Colonic mucosa (tissue), 4 donors: Measurements from ENCODE around the gene IL1RL1. TPM values are rescaled to one million over a fixed set of nuclear protein-coding genes. Genes with fewer than 3 reads are reported as not detected.

Experiments
- DNase-seq: peaks from one replicate; pipeline ENCODE4 v3.0.0-alpha.2; 2020
- H3K27ac ChIP-seq: fragments of 200-600 bp; one replicate; pipeline ENCODE4 v1.8.0; 2021
- H3K27me3 ChIP-seq: fragments of 200-600 bp; one replicate; pipeline ENCODE4 v1.8.0; 2021
- H3K36me3 ChIP-seq: fragments of 200-600 bp; one replicate; pipeline ENCODE4 v1.8.0; 2021
- H3K4me1 ChIP-seq: fragments of 200-600 bp; one replicate; pipeline ENCODE4 v1.8.0; 2021; ENCODE audit warnings: mild to moderate bottlenecking
- H3K4me3 ChIP-seq: fragments of 200-600 bp; one replicate; pipeline ENCODE4 v1.8.0; 2021
- H3K9ac ChIP-seq, 2 donors: one replicate each; pipeline ENCODE4 v1.7.0; 2013; ENCODE audit warnings: control low read depth in 2 of 2, low read depth in 2 of 2, low read length in 2 of 2
- H3K9me3 ChIP-seq: fragments of 200-600 bp; one replicate; pipeline ENCODE4 v1.8.0; 2021
- intact Hi-C: fragments of 100-400 bp; cut with DNase I; formaldehyde crosslinking; loops from one replicate; pipeline ENCODE4 v1.14.1; 2022
- total RNA-seq, 2 donors: library from RNA; stranded (reverse); fragmentation: NEBNext Ultra II Directional in 1 of 2; extraction: Animal tissue kit (Norgen Biotek cat#: 25700) in 1 of 2; gene quantifications; one replicate each; pipeline ENCODE4 v1.2.1, GENCODE V29; 2021
- TF ChIP-seq, protein P1 (sequence below): fragments of 200-600 bp; IDR thresholded peaks from one replicate; pipeline ENCODE4 v1.8.0; 2022; ENCODE audit warnings: antibody characterized with exemption, mild to moderate bottlenecking
- donor health status: healthy.
- donor health status: DM: no; HTN: no; CAD: no.
- donor health status: DM: no; HTN: no; CAD: no.

Gene IL1RL1
- total RNA-seq, 2 donors from 2014 or later = 1.2 to 2.1 TPM

- H3K9ac ChIP-seq = no peak overlapping the region
- TF ChIP-seq, protein P1, sequence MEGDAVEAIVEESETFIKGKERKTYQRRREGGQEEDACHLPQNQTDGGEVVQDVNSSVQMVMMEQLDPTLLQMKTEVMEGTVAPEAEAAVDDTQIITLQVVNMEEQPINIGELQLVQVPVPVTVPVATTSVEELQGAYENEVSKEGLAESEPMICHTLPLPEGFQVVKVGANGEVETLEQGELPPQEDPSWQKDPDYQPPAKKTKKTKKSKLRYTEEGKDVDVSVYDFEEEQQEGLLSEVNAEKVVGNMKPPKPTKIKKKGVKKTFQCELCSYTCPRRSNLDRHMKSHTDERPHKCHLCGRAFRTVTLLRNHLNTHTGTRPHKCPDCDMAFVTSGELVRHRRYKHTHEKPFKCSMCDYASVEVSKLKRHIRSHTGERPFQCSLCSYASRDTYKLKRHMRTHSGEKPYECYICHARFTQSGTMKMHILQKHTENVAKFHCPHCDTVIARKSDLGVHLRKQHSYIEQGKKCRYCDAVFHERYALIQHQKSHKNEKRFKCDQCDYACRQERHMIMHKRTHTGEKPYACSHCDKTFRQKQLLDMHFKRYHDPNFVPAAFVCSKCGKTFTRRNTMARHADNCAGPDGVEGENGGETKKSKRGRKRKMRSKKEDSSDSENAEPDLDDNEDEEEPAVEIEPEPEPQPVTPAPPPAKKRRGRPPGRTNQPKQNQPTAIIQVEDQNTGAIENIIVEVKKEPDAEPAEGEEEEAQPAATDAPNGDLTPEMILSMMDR = no peak
- H3K9me3 ChIP-seq = no peaks in the 10 kb centered on the region
- intact Hi-C loops = no loop called here
- H3K36me3 ChIP-seq = no peaks in the 10 kb centered on the region
- no peaks in the 10 kb centered on the region for H3K27me3 ChIP-seq
- no peaks in the 10 kb centered on the region for H3K4me1 ChIP-seq
- H3K4me3 ChIP-seq = no peak overlapping the region
- no peak overlapping the region for H3K27ac ChIP-seq
- DNase-seq = no peak
These were observed 19.9 kb upstream of the IL1RL1 start for GRCh38 chr2:102291319-102292075.

- Histone ChIP-seq H3K9ac (no peak overlapping the region), H3K4me1 (no peaks in the 10 kb centered on the region), H3K27ac (no peak overlapping the region), H3K36me3 (no peaks in the 10 kb centered on the region), H3K4me3 (no peak overlapping the region), H3K9me3 (no peaks in the 10 kb centered on the region), H3K27me3 (no peaks in the 10 kb centered on the region)
- no peak for DNase-seq
- intact Hi-C loops = no loop called here
- TF ChIP-seq, protein P1 = no peak
These were observed 16.4 kb upstream of the IL1RL1 start for GRCh38 chr2:102294802-102295489.

GRCh38 chr2:102295566-102295965, 15.8 kb upstream of the IL1RL1 start:
- intact Hi-C loops = no loop called here
- H3K9me3 ChIP-seq = no peaks in the 10 kb centered on the region
- TF ChIP-seq, protein P1 = no peak
- no peaks in the 10 kb centered on the region for H3K27me3 ChIP-seq
- no peak overlapping the region for H3K27ac ChIP-seq
- H3K4me3 ChIP-seq = no peak overlapping the region
- H3K36me3 ChIP-seq = no peaks in the 10 kb centered on the region
- H3K4me1 ChIP-seq = no peaks in the 10 kb centered on the region
- no peak overlapping the region for H3K9ac ChIP-seq
- no peak for DNase-seq

- intact Hi-C loops = no loop called here
- H3K36me3 ChIP-seq = no peaks in the 10 kb centered on the region
- H3K27ac ChIP-seq = no peak overlapping the region
- no peak for DNase-seq
- no peak overlapping the region for H3K4me3 ChIP-seq
- no peaks in the 10 kb centered on the region for H3K27me3 ChIP-seq
- H3K9me3 ChIP-seq = no peaks in the 10 kb centered on the region
- H3K4me1 ChIP-seq = no peaks in the 10 kb centered on the region
- H3K9ac ChIP-seq = no peak overlapping the region
- TF ChIP-seq, protein P1 = no peak
These were observed 14.9 kb upstream of the IL1RL1 start for GRCh38 chr2:102296449-102296848.

DNA sequence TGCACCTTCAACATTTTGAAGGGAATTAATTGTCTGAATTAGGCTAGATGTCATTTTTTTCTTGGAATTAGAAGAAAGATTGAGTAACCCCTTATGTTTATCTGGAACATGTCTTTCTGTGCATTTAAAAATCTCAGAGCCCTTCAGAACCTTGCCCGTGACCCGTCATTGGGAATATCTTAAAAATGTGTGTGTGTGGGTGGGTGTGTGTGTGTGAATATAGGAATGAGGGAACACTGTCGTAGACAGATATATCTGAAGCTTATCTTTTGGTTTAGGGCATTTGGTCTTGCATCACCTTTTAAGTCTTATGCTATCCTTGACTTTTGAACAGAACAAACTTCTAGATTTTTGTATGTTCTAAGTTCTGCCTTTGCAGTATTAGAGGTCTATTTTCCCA, 13.5 kb upstream of the IL1RL1 start:
- DNase-seq = no peak
- no peaks in the 10 kb centered on the region for H3K4me1 ChIP-seq
- no peak overlapping the region for H3K4me3 ChIP-seq
- intact Hi-C loops = no loop called here
- no peak overlapping the region for H3K9ac ChIP-seq
- H3K27ac ChIP-seq = no peak overlapping the region
- H3K27me3 ChIP-seq = no peaks in the 10 kb centered on the region
- no peaks in the 10 kb centered on the region for H3K9me3 ChIP-seq
- H3K36me3 ChIP-seq = no peaks in the 10 kb centered on the region
- TF ChIP-seq, protein P1 = no peak
